ENCODE results near the gene PPL.
"Not testable (repeated sequence)": the region's sequence is repeated elsewhere in the genome, so short reads cannot be mapped to it uniquely, and the experiment has no call there.

PPL gene

DNA sequence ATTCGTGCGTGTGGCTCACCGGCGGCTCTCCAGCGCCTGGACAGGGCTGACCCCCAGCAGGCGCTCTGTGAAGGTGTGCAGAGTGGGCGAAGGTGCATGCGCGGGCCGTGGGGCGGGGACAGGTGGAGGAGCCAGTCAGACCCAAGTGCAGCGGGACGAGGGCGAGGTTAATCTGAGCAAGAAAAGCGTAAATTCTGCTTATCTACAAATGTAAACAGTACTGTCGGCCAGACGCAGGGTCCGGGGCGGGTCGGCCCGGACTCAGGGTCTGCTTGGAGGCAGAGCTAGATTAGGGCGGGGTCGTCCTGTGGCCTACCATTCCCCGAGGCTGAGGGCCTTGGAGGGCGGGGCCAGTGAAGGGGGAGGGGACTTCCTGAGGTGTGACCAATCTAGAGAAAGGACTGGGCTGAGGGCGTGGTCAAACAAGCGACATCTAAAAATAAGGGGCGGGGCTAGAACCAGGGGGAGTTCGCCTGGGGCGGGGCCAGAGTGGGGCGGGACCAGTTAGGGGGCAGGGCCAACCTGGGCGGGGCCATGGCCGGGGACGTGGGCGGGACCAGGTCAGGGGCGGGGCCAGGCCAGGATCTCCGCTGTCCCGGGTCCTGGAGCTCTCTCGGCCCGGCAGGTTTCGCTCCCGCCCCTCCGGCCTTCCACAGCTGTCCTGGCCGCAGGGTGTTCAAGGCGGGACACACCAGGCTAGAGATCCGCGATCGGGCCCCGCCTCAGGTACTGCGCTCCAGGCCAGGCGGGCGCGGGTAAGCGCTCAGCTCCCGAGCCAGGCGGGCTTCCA, 21.0 kb upstream of the PPL start, which contains the start of gene SEC14L5:
Gene SEC14L5 (plus strand): TSS at position 611 of the 790 bp plus-strand sequence. CDS start 994 bp downstream, outside the sequence.
- peak; percentile 99 for DNase-seq (ENCODE audit: low spot score)

DNA sequence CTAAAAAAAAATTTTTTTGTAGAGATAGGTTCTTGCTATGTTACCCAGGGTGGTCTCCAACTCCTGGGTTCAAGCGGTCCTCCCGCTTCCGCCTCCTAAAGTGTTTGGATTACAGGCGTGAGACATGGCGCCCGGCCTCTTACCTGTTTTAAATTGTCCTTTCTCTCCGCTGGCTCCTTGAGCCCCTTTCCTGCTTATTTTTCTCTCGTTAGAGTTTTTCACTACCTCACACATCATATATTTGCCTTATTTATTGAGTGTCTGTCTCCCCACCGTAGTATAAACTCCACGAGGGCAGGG, 20.4 kb upstream of the PPL start:
- DNase-seq (ENCODE audit: low spot score) = no peak

DNA sequence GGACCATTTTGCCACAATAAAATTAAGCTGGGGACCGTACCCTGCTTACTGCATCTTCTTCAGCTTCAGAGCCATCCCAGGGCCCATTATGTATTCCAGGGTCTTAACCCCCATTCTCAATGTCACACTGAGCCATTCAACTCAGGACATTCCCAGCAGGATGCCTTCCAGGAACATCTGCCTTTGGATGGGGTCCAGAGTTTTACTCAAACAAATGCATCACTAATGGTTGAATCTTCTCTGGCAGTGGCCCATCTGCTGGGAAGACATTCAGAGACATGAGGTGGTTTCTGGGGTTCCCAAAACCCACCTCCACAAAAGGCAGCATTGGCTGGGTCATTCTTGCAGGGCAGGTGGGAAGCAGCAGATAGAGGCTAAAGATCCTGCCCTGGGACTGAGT, 17.8 kb upstream of the PPL start:
- DNase-seq (ENCODE audit: low spot score) = no peak

DNA sequence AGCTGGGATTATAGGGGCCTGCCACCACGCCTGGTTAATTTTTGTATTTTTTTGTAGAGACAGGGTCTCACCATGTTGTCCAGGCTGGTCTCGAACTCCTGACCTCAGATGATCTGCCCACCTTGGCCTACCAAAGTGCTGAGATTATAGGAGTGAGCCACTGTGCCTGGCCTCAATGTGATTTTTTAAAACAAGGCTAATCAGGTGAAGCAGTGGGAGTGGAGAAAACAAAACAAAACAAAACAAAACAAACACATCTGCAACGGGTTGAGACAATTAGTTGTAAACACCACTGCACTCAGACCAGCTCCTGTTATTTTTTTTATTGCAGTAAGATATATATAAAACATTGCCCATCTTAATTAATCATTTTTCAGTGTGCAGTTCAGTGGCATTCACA, 14.6 kb upstream of the PPL start:
- DNase-seq (ENCODE audit: low spot score) = not testable (repeated sequence)

DNA sequence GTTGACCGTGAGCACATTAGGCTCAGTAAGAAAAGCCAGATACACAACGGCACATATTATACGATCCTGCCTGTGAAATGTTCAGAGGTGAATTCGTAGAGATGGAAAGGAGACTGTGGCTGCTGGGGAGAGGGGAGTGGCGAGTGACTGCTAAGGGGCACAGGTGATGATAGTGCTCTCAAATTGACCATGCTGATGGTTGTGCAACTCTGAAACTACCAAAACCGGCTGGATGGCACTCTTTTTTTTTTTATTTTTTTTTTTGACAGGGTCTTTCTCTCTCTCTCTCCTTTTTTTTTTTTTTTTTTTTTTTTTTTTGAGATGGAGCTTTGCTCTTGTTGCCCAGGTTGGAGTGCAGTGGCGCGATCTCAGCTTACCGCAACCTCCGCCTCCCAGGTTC, 13.0 kb upstream of the PPL start:
- no peak for DNase-seq (ENCODE audit: low spot score)

DNA sequence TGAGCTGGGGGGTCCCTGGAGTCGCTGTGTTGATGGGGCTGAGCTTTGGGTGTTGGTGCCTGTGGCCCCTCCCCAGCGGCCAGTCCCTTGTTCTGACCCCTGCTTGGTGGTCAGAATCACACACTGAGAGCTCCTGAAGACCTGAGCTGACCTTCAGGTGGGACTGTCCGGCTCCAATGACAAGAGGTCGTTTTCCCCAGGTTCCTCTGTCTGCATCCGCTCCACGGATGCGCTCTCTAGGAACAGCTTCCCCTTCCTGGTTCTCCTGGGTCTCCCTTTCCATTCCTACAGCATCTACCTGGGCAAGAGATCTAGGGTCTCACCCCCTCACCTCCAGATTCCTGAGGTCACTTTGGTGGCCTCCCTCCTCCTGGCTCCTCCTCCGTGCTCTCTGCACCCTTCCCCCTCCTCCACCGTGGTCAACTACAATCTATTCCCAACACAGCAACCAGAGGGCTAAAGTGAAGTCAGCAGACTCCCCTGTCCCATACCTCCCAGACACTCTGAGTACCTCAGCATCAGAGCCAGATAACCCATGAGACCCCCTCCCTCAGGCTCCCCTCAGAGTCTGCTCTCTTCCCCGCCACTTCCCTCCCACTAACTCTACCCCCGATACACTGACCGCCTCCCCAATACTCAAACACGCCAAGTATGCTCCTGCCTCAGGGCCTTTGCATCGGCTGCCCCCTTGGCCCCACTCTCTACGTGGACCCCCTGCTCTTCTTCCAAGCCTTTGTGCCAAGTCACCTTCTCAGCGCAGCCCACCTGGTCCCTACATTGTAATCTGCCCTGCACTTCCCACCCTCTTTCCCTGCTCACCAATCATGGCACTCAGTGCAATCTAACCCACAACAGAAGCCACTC, 12.2 kb upstream of the PPL start:
- DNase-seq (ENCODE audit: low spot score) = no peak

DNA sequence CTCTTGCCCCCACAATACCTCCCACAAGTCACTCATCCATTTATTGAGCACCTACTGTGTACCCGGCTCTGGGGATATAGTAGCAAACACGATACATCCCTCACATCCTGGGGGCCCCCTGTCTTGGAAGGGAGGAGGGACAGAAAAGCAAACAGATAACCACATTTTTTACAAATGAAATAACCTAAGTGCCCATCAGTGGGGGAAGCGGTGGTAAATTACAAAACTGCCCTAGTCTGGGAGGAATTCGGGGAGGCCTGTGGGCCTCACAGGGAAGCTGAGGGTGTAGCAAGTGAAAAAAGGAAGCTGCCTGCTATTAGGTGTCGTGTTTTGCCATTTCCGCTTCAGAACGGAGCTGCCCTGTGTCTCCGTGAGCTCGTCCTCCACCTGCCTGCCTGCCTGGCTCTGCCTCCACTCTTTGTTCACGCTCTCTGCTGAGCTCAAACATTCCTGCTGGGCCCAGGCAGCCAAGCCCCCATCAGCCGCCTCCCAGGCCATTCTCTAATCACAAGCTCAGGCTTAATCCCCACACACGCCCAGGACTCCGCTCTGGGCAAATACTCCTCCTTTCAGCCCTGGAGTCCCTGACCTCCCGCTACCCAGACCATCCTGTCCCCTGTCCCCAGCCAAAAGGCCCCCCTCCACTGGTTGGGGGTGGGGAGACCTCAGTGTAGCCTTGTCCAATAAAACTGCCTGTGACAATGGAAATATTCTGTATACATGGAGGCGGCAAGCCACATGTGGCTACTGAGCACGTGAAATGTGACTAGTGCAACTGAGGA, 11.0 kb upstream of the PPL start:
- DNase-seq (ENCODE audit: low spot score) = no peak

DNA sequence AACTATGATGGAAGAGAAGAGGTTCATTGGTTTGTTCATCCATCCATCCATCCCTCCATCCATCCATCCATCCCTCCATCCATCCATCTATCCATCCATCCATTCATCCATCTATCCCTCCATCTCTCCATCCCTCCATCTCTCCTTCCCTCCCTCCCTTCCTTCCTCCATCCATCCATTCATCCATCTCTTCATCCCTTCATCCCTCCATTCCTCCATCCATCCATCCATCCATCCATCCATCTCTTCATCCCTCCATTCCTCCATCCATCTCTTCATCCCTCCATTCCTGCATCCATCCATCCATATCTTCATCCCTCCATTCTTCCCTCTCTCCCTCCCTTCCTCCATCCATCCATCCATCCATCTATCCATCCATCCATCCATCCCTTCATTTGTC, 10.0 kb upstream of the PPL start:
- no peak for DNase-seq (ENCODE audit: low spot score)

DNA sequence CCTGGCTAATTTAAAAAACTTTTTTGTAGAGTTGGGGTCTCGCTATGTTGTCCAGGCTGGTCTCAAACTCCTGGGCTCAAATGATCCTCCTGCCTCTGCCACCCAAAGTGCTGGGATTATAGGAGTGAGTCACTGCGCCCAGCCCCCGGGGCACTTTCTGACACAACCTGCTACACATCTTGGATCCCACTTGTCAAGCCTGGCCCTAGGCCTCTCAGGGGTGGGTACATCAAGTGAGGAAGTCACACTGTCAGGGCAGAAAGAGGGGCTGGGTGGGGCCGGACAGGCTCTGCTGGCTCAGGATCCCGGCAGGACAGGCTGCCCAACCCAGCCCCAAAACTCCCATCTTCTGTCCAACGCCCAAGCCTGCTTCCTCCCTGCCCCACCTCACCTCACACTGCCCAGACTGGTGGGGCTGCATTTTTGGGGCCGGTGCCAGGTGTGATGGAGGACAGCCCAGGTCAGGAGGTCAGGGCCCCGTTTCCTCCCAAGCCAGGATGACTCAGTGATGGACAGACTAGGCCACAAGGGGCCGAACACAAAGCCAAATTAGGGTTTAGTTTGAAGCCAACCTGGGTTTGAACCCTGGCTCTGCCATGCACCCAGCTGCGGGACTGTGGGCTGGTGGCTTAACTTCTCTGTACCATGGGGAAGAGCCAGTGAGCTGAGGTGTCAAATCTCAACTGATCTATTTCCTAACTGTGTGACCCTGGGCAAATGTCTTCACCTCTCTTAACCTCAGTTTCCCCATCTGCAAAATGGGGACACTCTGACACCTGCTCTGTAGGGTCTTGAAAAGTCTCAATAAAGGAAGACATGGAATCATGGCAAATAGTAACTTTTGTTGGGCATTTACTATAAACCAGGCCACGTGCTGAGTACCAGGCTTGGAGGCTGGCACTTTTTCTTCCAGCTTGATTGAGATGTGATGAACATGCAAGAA, 8.9 kb upstream of the PPL start:
- no peak for DNase-seq (ENCODE audit: low spot score)

DNA sequence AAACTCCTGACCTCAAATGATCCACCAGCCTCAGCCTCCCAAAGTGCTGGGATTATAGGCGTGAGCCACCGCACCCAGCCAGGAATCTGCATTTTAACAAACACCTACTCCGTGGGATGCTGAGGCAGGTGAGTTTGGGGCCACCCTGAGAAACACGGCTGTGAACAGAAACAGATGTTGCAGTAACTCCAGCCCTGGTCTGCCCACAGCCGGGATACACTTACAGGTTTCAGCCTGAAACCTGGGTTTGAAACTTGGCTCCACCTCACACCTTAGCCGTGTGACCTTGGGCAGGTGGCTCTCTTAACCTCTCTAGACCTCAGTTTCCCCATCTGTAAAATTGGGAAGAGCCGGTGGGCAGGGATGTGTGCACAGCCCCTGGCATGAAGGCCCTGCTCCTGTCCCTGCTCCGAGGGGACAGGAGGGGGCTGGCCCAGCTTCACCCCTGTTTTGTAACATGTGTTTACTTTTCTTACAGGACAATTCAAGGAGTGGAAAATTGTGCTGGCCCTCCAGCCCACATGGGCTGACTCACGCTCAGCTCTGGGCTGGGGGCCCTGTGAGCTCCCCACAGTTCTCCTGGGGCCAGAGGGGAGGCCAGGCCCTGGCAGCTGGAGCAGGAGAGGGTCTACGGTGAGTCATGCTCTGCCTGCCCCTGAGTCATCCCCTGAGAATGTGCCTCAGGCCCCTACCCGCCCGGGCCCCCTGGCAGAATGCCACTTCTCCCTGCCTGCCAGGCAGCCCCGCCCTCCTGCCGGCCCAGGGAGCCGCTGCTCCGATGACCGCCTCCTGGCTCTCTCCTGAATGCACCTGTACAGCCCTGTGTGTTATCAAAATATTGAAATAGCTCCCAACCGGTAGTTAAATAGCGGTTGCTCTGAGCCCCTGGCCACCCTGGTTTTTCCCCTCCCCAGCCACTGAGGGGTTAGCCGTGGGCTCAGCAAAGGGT, 7.7 kb upstream of the PPL start:
- peak; percentile 93 for DNase-seq (ENCODE audit: low spot score)

DNA sequence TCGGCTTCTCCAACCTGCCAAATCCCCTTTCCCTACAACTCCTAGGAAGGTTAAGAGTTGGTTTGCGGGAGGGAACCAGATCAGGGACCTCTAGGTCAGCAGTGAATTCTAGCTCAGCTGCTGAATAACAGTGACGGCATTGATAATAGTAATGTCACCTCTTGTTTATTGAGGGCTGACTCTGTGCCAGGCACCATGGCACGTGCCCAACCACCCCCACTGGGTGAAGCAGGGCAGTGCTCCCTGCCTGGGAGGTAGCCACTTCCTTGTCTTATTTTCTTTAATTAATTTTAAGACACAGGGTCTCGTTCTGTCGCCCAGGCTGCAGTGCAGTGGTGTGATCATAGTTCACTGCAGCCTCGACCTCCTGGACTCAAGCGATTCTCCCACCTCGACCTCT, 5.5 kb upstream of the PPL start:
- no peak for DNase-seq (ENCODE audit: low spot score)

DNA sequence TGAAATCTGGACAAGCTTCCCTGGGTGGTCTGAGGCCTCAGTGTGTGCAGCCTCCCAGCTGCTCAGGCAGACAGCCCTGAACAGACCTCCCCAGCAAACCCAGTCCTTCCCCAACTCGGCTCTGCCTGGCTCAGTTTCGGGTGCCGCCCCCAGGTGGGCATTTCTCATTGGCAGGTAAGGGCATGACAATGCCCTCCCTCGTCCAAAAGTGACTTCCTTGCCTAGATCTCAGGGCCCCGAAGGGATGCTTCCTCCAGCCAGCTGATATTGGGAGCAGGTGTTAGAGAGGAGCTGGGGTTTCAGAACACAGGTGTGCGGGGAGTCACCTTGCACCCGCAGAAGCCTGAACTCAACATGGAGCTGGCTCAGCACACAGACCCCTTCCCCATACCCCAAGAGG, 3.8 kb upstream of the PPL start:
- no peak for DNase-seq (ENCODE audit: low spot score)

DNA sequence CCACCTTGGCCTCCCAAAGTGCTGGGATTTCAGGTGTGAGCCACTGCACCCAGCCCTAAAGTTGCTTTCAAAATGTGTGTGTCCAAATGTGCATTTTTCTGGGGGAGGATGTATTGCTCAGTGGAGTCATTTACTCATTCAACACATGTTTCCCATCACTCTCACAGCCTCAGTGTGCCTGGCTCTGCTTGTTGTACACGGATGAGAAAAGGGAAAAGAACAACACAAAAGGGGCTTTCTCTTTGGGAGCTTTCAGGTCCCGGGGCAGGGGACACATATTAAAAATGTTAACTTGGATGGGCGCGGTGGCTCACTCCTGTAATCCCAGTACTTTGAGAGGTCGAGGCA, 1.7 kb upstream of the PPL start:
- no peak for DNase-seq (ENCODE audit: low spot score)

DNA sequence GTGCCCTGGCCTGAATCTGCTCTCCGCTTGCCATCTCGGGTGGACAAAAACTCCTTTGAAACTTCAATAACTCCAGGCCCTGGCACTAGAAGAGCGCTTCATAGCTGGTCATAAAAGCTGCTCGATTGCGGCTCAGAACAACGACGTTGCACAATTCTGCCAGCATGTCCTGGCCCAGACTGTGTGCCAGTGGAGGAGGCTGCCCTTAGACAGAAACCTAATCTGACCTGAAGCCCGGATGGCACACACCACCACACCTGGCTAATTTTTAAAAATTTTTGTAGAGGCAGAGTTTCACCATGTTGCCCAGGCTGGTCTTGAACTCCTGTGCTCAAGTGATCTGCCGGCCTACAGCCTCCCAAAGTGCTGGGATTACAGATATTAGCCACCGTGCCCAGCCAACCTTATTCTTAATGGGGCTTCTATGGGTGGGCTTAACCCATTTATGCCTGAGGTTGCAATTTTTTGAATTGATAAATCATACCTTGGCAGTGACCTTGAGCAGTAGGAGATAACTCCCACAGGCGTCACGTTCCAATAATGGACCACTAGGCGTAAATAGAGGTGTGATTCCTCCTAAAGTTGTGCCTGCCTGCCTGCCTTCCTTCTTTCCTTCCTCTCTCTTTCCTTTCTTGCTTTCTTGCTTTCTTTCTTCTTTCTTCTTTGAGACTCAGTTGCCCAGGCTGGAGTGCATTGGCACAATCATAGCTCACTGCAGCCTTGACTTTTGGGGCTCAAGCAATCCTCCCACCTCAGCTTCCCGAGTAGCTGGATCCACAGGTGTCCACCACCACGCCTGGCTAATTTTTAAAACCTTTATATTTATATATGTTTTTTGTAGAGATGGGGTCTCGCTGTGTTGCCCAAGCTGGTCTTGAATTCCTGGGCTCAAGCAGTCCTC, 1.1 kb upstream of the PPL start:
- DNase-seq (ENCODE audit: low spot score) = no peak

DNA sequence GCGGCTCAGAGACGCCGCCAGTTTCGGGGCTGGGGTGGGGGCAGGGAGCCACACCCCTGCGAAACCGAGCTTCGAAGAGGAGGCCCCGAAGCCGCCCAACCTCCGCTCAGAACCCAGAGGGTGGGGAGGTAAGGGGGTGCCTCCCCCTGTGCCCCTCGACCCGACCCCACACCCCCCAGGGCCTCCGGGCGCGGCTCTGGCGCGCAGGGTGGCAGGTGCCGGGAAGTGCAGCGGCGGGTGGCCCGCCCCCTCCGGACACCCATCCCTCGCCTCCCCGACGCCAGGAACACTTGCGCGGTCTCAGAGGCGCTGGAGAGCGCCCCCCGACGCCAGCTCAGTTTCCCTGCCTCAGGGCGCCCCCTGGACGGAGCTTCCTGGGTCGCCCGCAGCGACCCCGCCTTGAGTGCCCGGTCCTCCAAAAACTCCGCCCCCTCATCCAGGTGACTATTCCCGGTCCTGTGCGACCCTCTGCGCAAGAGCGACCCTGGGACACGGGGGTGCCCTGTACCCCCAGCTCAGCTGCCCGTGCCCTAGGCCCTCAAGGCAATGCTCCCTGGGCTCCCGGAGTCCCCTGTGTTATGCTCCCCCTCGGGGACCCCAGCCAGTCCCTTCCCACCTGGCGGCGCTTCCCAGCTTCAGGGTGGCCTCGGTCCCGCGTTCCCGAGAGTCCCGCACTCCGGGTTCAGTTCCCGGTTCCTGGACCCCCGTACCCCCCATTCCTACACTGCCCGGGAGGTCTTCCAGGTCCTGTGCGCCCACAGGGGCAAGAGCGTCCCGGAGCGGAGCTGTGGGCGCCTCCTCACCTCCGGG, 562 bp downstream of the PPL start:
- no peak for DNase-seq (ENCODE audit: low spot score)

DNA sequence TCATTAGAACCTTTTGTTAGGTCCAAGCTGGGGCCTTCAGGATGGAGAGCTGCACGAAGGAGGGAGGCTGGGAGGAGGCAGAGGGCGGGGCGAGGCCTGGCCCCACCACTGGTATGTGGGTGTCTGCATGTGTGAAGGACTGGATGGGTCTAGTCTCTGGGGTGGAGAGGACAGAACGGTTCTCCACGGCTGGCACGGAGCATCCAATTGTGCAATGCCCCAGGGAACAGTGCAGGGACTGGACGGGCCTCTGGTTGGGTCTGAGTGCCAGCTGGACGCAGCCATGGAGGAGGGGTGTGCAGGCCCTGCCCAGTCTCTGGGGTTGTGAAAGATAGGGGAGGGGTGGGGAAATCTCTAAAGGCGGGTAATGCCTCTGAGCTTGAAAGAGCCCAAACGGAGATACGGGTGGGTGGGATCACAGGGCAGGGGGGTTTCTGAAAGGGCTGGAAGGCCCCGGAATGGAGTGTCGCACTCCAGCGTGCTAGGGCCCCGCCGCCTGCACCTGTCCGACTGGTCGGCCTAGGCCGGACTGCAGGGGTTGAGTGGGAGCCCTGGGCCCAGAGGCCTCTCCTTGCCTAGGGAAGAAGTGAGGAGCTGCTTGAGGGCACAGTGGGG, 1.6 kb downstream of the PPL start:
- DNase-seq (ENCODE audit: low spot score) = peak; percentile 63

DNA sequence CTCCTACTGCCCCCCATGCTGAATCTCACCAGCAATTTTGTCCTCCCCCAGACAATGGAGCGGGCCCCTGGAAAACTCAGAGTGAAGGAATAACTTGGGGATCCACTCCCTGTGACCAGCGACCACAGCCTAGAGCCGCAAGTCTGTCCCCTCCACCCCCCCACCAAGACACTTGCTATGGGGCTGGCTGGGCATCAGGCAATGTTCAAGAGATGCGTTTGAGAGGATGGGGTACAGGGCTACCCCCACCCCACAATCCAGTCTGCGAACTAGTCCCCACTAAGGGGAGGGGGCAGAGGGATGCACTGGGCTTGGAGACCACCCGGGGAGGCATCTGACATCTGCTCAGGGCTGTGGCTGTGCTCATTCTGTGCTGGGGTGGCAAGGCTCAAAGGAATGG, 2.4 kb downstream of the PPL start:
- DNase-seq (ENCODE audit: low spot score) = no peak

DNA sequence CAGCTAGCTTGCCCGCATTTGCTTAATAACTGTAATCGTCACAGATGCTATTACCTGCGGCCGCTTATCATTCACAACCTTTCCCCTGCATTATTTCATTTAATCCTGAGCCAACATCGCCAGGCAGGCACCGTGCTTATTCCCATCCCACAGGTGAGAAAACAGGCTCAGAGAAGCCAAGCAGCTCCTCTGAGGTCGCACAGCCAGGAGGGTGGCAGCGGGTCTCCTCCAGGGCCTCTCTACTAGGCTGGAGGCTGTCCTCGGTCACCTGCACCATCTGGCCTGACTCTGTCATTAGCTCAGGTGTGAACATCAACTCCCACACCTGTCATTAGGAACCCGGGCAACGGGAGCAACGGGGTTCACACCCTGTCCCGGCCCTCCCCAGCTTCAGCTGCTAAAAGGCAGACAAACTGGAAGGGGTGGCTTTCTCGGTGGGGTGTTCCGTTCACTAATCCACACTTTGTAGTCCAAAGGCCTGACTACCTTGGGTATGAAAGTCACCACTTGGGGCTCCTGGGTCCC, 3.0 kb downstream of the PPL start:
- DNase-seq (ENCODE audit: low spot score) = no peak

Measured in hepatic stellate cell (primary cell).